SKM-1 (cell line): Measurements from ENCODE around the gene TMSB15C.

Source experiments
- DNase-seq: peaks from one replicate; lab custom pipeline; 2025; ENCODE audit not compliant: unreplicated experiment; lab: John Stamatoyannopoulos, UW

TMSB15C gene

DNA sequence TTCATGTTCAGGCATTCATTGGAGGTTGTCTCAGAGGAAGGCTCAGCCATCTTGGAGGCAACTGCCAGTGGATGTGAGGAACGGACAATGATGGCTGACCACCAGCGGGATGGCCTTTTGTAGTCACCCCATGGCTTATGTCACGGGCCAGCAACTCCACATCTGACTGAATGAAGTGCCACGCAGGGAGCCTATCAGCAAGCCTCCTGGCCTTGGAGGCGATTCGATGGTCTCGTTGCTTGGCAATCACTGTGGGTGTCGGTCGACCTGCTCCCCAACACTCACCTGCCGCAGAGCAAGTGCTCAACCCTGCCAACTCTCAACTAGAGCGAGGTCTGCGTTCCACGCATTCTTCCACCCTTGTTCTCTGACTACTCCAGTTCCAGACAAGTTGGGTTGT lies 28.9 kb downstream of the TMSB15C start:
- DNase-seq = no peak

GRCh38 chrX:104045642-104046041 lies 30.4 kb downstream of the TMSB15C start:
- no peak for DNase-seq

- DNase-seq = no peak
Measured at GRCh38 chrX:104041003-104041402, 35.0 kb downstream of the TMSB15C start.

GRCh38 chrX:104039689-104040505 lies 36.1 kb downstream of the TMSB15C start, which contains the start of gene H2BW2:
Gene H2BW2, plus strand, starts transcription at chrX:104039956. Its CDS starts 39 bp downstream, at chrX:104039995.
- DNase-seq = no peak
